NCI-H128 (cell line): Measurements from ENCODE around the gene MFSD11.
A peak's percentile ranks its signal among the peaks of the same experiment; 100 is the strongest.
"Not testable (repeated sequence)": the region's sequence is repeated elsewhere in the genome, so short reads cannot be mapped to it uniquely, and the experiment has no call there.

Source experiments
- DNase-seq: peaks from one replicate; lab custom pipeline; 2025; ENCODE audit not compliant: unreplicated experiment; lab: John Stamatoyannopoulos, UW

The MFSD11 gene

DNA sequence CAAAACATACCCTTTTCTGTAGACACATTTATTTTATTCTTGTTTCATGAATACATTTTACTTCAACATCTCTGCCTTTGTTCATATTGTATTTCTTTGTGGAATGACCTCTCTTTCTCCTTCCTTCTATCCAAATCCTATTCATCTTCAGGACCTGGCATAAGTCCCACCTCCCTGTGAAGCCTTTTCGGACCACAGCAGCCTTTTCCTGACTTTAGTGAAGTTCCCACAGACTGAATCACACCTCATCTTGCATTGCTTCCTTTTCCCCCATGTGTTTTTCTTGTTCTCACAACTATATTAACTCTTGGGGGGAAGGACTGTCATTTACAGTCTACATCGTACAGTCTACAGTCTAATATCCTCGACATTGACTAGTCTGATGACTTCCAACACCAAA lies 58.2 kb downstream of the MFSD11 start:
- DNase-seq, result no peak

DNA sequence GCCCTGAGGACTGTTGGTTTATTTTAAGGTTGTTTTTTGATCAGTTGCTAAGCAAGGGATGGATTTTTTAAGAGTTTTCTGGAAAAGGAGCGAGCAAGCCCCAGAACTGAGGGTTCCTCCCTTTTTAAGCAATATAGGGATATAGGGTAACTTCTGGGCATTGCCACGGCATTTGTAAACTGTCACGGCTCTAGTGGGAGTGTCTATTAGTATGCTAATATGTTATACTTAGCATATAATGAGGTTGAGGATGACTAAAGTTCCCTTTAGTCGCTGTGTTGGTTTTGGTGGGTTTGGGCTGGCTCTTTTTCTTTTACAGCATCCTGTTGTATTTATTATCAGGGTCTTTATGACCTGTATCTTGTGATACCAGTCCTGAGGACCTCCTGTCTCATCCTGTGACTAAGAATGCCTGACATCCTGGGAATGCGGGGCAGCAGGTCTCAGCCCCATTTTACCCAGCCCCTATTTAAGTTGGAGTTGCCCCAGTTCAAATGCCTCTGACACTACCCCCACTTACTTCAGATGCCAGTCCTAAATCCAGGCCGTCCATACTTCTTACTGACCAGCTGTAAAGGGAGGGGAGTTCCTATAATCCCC lies 59.4 kb downstream of the MFSD11 start:
- DNase-seq, result no peak

GRCh38 chr17:76801706-76802105 lies 63.8 kb downstream of the MFSD11 start:
- DNase-seq, result no peak

GRCh38 chr17:76805319-76805718 lies 67.4 kb downstream of the MFSD11 start:
- DNase-seq, result no peak

DNA sequence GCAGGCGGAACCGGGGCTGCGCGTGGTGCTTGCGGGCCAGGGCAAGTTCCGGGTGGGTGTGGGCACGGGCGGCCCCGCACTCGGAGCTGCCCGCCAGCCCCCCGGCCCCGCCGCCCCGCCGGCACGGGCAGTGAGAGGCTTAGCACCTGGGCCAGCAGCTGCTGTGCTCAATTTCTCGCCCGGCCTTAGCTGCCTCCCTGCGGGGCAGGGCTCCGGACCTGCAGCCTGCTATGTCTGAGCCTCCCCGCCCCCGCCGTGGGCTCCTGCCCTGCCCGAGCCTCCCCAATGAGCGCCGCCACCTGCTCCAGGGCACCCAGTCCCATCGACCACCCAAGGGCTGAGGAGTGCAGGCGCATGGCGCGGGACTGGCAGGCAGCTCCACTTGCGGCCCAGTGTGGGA lies 68.2 kb downstream of the MFSD11 start:
- not testable (repeated sequence) for DNase-seq

DNA sequence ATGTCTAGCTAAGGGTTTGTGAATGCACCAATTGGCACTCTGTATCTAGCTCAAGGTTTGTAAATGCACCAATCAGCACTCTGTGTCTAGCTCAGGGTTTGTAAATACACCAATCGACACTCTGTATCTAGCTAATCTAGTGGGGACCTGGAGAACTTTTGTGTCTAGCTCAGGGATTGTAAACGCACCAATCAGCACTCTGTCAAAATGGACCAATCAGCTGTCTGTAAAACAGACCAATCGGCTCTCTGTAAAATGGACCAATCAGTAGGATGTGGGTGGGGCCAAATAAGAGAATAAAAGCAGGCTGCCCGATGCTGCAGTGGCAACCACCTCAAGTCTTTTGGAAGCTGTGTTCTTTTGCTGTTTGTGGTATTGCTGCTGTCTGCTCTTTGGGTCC lies 68.8 kb downstream of the MFSD11 start:
- DNase-seq, result not testable (repeated sequence)

GRCh38 chr17:76808326-76808725 lies 70.4 kb downstream of the MFSD11 start:
- no peak for DNase-seq

DNA sequence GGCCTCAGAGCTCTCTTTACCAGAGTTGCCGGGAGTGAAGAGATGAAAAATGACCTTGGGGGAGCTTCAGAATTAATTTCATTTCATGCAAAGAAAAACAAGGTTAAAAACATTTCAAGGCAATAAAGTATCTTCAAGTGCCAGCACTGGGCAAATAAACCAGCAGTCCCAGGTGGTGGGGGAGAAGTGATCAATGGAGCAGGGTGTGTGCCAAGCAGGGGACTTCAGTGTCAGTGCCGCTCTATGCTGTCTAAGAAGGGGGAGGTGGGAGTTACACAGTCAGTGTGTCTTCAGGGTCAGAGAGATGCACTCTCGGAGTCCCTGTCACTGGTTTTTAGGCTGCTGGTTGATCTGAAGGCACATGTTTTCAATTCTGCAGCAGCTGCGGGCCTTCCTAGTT lies 73.0 kb downstream of the MFSD11 start:
- no peak for DNase-seq

GRCh38 chr17:76811834-76812233 lies 73.9 kb downstream of the MFSD11 start:
- no peak for DNase-seq

- no peak for DNase-seq
Measured at GRCh38 chr17:76812263-76812662, 74.3 kb downstream of the MFSD11 start.

DNA sequence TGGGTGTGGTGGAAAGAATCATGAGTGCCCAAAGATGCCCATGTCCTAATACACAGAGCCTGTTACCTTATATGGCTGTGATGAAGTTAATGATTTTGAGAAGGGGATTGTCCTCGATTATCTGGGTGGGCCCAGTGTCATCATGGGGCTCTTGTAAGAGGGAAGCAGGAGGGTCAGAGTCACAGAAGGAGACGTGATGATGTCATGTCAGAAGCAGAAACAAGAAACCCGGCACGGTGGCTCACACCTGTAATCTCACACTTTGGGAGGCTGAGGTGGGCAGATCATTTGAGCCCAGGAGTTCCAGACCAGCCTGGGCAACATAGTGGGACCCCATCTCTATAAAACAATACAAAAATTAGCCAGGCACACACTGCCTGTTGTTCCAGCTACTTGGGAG lies 75.0 kb downstream of the MFSD11 start:
- DNase-seq, result no peak

- DNase-seq, result not testable (repeated sequence)
Measured at GRCh38 chr17:76815907-76816589, 78.1 kb downstream of the MFSD11 start.

GRCh38 chr17:76816590-76817135 lies 78.7 kb downstream of the MFSD11 start:
- DNase-seq, result no peak

DNA sequence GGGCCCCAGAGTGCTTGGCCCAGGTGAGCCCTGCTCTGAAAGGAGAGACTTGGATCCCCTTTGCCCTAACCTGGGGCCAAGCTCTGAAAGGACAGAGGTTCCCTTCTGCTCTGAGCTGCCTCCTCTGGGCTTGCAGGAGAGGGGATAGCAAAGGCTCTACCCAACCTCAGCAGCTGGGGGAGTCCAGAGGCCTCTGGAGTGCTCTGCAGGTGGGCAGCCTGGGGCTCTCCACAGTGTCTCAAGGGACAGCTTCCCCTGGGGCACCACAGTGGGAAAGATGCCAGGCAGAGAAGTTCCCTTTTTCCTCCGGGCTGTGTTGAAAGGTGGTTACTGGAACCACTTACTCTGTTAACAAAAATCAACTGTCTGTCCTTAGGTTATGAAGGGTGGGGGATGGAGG lies 82.1 kb downstream of the MFSD11 start:
- peak; percentile 3 for DNase-seq

DNA sequence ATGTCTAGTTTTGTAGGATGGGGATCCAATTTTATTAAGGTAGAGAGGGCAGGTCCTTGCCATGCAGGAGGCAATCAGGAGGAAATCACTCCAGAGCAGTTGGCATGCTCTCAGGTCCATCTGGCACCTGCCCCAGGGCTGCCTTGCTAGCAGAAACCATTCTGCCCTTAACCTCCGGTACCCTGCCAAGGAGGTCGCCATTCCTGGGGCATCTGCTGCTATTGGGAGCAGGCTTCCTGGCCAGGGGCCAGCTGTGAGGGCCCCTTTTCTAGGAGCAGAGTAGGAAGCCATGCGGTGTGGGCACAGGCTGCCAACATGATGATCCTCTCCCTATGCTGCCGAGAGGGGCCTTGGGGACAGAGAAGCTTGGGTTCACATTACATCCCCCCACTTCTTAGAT lies 82.6 kb downstream of the MFSD11 start:
- no peak for DNase-seq

- DNase-seq, result no peak
Measured at GRCh38 chr17:76822184-76822778, 84.4 kb downstream of the MFSD11 start.

- no peak for DNase-seq
Measured at GRCh38 chr17:76824093-76824492, 86.2 kb downstream of the MFSD11 start.

DNA sequence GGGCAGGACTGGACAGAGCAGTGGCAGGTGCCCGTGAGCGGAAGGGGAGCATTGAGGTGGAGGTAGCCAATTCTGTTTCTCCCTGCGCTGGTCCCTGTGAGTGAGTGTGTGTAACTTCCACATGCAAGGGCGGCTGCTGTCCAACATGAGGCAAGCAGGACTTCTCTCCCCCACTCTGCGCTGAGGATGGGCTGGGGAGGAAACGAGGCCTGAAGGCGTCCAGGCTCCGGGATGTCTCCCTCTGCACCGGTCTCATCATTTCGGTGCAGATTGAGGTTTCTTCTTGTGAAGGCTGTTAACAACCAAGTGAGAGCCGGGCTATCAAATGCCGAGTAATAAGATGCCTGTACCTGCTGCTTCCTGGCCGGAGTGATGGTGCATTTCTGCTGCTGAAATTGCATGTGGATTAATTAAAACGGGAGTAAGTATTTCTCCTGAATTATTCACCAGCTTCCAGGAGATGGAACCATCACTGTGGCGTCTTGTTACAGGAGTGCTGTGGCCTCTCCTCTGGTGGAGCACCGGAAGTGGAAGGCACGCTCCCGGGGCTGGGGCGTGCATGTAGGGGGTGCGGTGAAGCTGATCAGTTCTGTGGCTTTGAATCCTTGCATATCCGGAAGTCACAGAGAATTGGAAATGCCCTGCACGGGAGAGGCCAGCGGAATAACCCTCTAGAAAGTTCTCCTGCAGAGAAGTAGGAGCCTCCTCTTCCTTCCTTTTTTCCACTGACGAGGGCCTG lies 88.6 kb downstream of the MFSD11 start:
- no peak for DNase-seq

- DNase-seq, result no peak
Measured at GRCh38 chr17:76827736-76828135, 89.8 kb downstream of the MFSD11 start.
